GM18498 (cell line): ENCODE measurements around the gene LHX3.
"Not testable (repeated sequence)": the region's sequence is repeated elsewhere in the genome, so short reads cannot be mapped to it uniquely, and the experiment has no call there.

Experiments used
- ATAC-seq: cut with Tn5 transposase; IDR thresholded peaks from one replicate; pipeline ENCODE4 v1.9.1; 2021; ENCODE audit warnings: mild to moderate bottlenecking, moderate library complexity; ENCODE audit not compliant: unreplicated experiment

LHX3 gene

GRCh38 chr9:136242248-136242647, 37.3 kb upstream of the LHX3 start:
- no peak for ATAC-seq

DNA sequence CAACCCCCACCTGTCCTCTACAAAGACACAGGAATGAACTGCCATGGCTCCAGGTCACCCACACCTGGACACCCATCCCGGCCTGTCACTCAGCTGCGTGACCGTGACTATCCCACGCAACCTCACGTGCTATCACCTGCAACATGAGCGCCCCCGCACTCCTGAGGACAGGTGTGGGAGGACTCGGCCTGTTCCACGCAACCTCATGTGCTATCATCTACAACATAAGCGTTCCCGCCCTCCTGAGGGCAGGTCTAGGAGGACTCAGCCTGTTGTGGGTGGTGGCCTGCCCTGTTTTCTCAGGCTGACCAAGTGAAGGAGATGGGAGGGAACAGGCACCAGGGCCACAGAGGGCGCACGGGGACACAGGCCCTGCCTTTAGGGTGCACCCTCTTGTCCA, 36.6 kb upstream of the LHX3 start:
- no peak for ATAC-seq

GRCh38 chr9:136240941-136241340, 36.0 kb upstream of the LHX3 start:
- no peak for ATAC-seq

DNA sequence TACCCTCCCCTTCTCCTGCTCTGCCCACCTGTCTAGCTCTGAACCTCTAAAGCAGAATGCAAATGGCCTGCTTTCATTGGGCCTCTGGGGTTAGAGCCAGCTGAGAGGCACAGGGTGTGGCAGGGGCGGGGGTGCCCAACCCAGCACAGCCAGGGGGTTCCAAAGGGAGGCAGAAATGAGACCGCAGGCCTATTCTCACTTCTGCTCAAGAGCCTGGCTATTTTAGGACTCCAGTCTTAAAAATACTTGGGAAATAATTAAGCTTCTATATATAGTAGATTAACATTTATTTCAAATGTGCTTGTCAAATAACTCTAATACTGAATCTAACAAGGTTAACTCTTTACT, 35.0 kb upstream of the LHX3 start:
- ATAC-seq = no peak

- ATAC-seq = no peak
Observed at GRCh38 chr9:136239135-136239982, 34.4 kb upstream of the LHX3 start.

DNA sequence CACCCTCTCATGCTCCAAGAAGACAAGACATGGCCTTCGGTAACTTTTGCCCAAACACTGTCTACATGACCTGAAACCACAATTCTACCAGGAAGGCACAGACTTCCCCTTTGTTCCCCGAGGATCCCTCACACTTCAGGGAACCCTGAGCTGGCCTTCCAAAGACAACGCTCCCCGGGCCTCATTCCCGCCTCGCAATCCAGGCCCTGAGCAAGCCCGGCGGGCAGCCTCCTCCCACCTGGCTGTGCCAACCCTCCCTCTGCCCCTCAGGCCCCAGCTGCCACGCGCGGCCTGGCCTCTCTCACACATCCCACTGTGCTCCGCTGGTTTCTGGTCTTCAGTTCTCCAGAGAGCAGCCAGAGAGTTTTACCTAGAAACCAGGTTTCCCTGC, 33.4 kb upstream of the LHX3 start:
- no peak for ATAC-seq

DNA sequence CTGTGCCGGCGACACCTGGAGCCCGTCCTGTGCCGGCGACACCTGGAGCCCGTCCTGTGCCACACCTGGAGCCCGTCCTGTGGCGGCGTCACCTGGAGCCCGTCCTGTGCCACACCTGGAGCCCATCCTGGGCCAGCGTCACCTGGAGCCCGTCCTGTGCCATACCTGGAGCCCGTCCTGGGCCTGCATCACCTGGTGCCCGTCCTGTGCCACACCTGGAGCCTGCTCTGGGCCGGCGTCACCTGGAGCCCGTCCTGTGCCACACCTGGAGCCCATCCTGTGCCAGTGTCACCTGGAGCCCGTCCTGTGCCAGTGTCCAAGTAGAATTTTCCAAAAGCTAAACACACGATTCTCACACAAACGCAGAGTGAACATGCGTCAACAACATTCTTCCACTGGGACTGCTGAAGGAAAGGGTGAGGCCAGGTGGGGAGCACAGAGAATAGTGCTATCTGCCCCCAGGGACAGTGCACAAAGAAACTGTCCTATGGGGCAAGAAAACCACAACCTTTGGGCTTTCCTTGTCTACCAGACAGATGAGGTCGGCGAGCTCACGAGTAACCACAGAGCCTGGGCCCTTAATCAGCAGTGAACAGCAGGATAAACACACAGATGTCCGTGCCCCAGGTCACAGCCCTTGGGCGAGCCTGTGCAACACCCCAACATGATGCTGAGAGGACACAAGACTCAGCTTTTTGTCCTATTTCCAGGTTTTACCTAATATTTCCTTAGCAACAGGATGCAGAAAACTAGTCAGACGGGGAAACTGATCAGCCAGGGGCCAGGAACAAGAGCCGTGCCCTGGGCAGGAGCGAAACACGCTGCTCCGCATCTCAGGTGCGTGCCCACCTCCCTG, 32.8 kb upstream of the LHX3 start:
- ATAC-seq = no peak

- ATAC-seq = not testable (repeated sequence)
Observed at GRCh38 chr9:136236471-136237410, 31.8 kb upstream of the LHX3 start.

DNA sequence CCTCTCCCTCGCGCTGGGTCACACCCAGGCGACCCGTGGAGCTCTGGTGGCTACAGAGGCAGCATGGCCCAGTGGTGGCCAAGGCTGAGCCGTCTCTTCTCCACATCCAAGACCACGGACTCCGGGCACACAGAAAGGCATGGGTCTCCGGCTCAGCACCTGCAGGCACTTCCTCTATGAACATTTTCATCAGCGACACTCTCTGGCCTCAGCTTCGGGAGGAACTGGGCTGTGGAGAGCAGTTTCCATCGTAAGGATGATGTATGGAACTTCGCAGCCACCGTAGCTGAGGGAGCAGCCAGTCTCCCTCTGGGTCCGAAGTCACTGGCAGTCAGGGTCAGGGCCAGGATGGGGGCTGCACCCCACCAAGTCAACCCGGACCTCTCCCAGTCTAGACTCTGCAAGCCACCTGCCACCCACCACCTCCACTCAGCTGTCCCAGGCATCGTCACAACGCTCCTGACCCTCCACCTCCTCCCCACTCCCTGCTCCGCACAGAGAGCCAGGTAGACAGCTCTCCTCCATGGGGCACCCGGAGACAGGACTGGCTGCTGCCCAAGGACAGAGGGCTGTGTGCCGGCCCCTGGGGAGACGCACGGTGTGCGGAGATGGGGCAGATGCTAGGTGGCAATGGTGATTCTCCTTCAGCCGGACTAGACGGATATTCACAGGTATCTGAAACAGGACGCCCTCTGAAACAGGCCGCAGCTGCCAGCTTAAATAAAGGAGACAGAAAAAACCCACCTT, 31.0 kb upstream of the LHX3 start:
- ATAC-seq = no peak

GRCh38 chr9:136235171-136235570, 30.2 kb upstream of the LHX3 start:
- no peak for ATAC-seq

GRCh38 chr9:136234597-136234996, 29.7 kb upstream of the LHX3 start:
- ATAC-seq = no peak

GRCh38 chr9:136233868-136234267, 28.9 kb upstream of the LHX3 start:
- ATAC-seq = no peak

GRCh38 chr9:136233411-136233810, 28.5 kb upstream of the LHX3 start:
- ATAC-seq = no peak

- ATAC-seq = no peak
Observed at GRCh38 chr9:136232969-136233368, 28.0 kb upstream of the LHX3 start.

DNA sequence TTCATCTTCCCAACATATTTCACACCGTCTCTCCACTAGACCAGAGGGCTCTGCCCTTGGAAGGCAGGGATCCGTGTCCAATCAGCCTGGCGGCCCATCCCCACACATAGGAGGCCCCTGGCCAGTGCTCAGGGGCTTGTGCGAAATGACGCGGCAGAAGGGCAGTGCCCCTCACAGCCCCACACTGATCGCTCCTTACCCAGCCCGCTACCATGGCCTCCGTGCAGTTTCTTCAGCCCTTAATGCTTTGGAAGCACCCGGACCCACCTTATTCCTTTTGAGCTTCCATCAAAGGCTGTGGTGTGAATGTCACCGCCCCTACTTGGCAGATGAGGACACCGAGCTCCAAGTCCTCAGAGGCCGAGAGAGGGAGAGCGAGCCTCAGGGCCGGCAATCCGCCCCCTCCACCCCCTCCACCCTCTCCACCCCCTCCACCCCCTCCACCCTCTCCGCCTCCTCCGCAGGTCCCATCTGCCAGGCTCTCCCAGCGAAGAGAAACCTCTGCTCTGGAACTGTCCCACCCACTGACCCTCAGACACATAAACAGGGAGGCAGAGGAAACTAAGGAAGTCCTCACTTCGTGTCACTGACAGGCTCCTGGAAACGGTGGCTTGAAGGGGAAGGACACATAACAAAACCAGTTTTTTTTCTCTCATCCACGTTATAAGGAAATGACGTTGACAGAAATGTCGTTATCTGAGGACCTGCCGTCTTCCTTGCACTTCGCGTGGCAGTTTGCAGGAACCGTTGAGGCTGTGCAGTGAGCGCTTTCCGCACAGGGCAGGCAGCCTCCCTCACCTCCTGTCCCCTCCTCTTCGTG, 26.8 kb upstream of the LHX3 start:
- no peak for ATAC-seq

DNA sequence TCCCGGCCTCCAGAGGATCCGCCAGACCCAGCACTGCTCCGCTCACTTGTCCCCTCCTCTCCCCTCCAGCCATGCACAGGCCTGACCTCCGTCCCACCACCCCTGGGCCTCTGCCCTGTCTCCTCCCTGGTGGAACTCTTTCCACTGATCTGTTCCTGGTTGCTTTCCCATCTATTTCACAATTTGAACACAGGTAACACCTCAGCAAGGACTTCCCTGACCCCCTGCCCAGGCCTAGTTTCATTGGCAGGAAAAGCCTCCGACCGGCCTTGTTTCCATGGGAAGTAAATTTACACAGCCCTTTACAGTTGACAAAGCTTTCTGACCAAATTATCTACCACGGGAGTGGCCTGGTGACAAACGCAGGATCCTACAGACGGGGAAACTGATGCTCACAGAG, 25.8 kb upstream of the LHX3 start:
- no peak for ATAC-seq

DNA sequence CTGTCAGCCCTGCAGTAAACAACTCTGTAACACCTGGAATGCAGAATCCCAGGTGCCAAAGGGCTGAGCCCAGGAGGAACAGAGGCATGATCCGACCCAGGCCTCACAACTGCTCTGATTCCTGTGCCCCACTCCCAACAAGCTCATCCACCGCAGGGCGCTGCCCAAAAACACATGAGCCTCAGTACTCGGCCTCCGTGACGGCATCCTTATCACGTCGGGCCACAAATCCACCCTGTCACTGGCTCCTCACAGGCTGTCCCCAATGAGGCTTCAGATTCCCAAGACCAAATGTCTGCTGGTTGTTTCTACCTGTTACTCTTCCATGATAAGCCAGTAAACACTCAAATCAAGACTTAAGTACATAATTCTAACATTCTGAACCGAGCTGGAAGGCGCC, 25.4 kb upstream of the LHX3 start:
- no peak for ATAC-seq

GRCh38 chr9:136229096-136230065, 24.5 kb upstream of the LHX3 start:
- no peak for ATAC-seq
